Upper lobe of left lung (tissue), 6 donors: Measurements from ENCODE around the gene PCDHB2. TPM values are rescaled to one million over a fixed set of nuclear protein-coding genes. Genes with fewer than 3 reads are reported as not detected.

Experiments used
- ATAC-seq, 2 donors: fragments of 200-7000 bp; cut with Tn5 transposase; one replicate each; pipeline ENCODE4 v1.9.1; 2022; ENCODE audit warnings: mild to moderate bottlenecking in 2 of 2, moderate library complexity in 2 of 2; ENCODE audit not compliant: low FRiP score in 2 of 2
- DNase-seq, 2 donors: peaks; one replicate each; pipeline ENCODE4 v3.0.0-alpha.2; 2019 to 2020
- H3K27ac ChIP-seq, 4 donors: fragments of 200-600 bp; sonication (generic); one replicate each; pipeline ENCODE4 v1.5.1; 2016 to 2019
- H3K27me3 ChIP-seq, 4 donors: fragments of 200-600 bp; sonication (generic); one replicate each; pipeline ENCODE4 v1.5.1; 2017 to 2019
- H3K36me3 ChIP-seq, 4 donors: fragments of 200-600 bp; sonication (generic); one replicate each; pipeline ENCODE4 v1.5.1; 2016 to 2019
- H3K4me1 ChIP-seq, 4 donors: fragments of 200-600 bp; sonication (generic); one replicate each; pipeline ENCODE4 v1.5.1; 2018 to 2019
- H3K4me3 ChIP-seq, 4 donors: fragments of 200-600 bp; sonication (generic); one replicate each; pipeline ENCODE4 v1.5.1; 2017 to 2019; ENCODE audit warnings: mild to moderate bottlenecking in 2 of 4, moderate library complexity in 1 of 4
- H3K9me3 ChIP-seq, 4 donors: fragments of 200-600 bp; sonication (generic); one replicate each; pipeline ENCODE4 v1.5.1; 2018 to 2019
- EP300 ChIP-seq, 4 donors: sonication (generic); formaldehyde crosslinking; IDR thresholded peaks; one replicate each; pipeline ENCODE4 v1.5.1; 2017; ENCODE audit warnings: antibody characterized with exemption in 4 of 4, control low read depth in 2 of 4
- POLR2A ChIP-seq, 4 donors: fragments of 450-650 bp; IDR thresholded peaks; one replicate each; pipeline ENCODE4 v1.5.1; 2016 to 2017; ENCODE audit warnings: antibody characterized with exemption in 4 of 4, mild to moderate bottlenecking in 2 of 4
- POLR2AphosphoS5 ChIP-seq, 2 donors: sonication (generic); formaldehyde crosslinking; IDR thresholded peaks; one replicate each; pipeline ENCODE4 v1.5.1; 2017; ENCODE audit warnings: antibody characterized with exemption in 2 of 2
- WGBS, 2 donors: methylation state at CpG; one replicate each; pipeline ENCODE4 v1.1.5; 2017 to 2018; 5-methylcytosine and 5-hydroxymethylcytosine counted together
- total RNA-seq, 6 donors: library from RNA; depleted of rRNA in 4 of 6; stranded (reverse); fragments of >200 nt in 4 of 6; gene quantifications; one replicate each; pipeline versions ENCODE4 v1.1.0 to v1.2.1, GENCODE V29; 2016 to 2021
- TF ChIP-seq, protein P1 (sequence below), 6 experiments: fragments of 450-650 bp in 4 of 6; fragments of 200-600 bp in 2 of 6; sonication (generic) in 2 of 6; IDR thresholded peaks; one replicate each; pipeline ENCODE4 v1.5.1; 2016 to 2019; ENCODE audit warnings: antibody characterized with exemption in 6 of 6
- donor health status: DM: no; HTN: no; CAD: no; lungs with moderate emphysema.
- donor health status: DM: no; HTN: yes; CAD: no; lungs with severe emphysema.

Gene PCDHB2
- total RNA-seq, result 1 to 10 TPM in 5 of 6 donors, under 1 TPM in 1; 0.79 to 9.2 (median 3.7) TPM

DNA sequence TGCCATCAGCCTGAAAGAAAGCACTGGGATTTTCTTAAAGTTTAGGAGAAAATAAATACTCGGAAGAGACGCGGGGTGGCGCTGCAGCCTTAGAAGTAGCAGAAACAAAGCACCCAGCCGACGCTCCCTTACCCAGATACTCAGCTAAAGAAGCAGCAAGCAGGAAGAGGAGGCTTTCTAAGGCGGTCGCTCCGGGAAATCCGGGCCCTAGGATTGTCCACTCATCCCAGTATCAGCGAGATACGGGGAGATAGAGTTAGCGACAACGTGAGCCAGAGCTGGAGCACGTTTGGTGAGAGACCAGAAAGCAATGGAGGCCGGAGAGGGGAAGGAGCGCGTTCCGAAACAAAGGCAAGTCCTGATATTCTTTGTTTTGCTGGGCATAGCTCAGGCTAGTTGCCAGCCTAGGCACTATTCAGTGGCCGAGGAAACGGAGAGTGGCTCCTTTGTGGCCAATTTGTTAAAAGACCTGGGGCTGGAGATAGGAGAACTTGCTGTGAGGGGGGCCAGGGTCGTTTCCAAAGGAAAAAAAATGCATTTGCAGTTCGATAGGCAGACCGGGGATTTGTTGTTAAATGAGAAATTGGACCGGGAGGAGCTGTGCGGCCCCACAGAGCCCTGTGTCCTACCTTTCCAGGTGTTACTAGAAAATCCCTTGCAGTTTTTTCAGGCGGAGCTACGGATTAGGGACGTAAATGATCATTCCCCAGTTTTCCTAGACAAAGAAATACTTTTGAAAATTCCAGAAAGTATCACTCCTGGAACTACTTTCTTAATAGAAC is at the start of gene PCDHB2:
TSS of gene PCDHB2 (plus strand) at position 135 of the 782 bp plus-strand sequence. CDS start at position 311, 176 bp downstream.
- DNase-seq, result no peak
- Histone ChIP-seq H3K9me3 (peaks cover 4 to 42% (median 20%) of the 10 kb centered on the region in 4 donors), H3K27ac (peak within 1 kb of the TSS in 1 of 4 donors; percentile 31), H3K27me3 (no peaks in the 10 kb centered on the region), H3K36me3 (no peaks in the 10 kb centered on the region), H3K4me3 (peak within 1 kb of the TSS in 3 of 4 donors; percentile 22 to 38 (median 33)), H3K4me1 (no peaks in the 10 kb centered on the region)
- WGBS, 2 donors, result 19 to 20% methylated on average over 29 of the region's 29 CpGs
- peak in 1 of 2 donors; percentile 86 for ATAC-seq
- TF ChIP-seq, protein P1, sequence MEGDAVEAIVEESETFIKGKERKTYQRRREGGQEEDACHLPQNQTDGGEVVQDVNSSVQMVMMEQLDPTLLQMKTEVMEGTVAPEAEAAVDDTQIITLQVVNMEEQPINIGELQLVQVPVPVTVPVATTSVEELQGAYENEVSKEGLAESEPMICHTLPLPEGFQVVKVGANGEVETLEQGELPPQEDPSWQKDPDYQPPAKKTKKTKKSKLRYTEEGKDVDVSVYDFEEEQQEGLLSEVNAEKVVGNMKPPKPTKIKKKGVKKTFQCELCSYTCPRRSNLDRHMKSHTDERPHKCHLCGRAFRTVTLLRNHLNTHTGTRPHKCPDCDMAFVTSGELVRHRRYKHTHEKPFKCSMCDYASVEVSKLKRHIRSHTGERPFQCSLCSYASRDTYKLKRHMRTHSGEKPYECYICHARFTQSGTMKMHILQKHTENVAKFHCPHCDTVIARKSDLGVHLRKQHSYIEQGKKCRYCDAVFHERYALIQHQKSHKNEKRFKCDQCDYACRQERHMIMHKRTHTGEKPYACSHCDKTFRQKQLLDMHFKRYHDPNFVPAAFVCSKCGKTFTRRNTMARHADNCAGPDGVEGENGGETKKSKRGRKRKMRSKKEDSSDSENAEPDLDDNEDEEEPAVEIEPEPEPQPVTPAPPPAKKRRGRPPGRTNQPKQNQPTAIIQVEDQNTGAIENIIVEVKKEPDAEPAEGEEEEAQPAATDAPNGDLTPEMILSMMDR (IDR thresholded peaks at IDR 0.05), result peak in 4 of 6 experiments; percentile 4 to 39 (median 19)
- TF ChIP-seq POLR2A (IDR thresholded peaks at IDR 0.05) (no peak), EP300 (IDR thresholded peaks at IDR 0.05) (no peak)

DNA sequence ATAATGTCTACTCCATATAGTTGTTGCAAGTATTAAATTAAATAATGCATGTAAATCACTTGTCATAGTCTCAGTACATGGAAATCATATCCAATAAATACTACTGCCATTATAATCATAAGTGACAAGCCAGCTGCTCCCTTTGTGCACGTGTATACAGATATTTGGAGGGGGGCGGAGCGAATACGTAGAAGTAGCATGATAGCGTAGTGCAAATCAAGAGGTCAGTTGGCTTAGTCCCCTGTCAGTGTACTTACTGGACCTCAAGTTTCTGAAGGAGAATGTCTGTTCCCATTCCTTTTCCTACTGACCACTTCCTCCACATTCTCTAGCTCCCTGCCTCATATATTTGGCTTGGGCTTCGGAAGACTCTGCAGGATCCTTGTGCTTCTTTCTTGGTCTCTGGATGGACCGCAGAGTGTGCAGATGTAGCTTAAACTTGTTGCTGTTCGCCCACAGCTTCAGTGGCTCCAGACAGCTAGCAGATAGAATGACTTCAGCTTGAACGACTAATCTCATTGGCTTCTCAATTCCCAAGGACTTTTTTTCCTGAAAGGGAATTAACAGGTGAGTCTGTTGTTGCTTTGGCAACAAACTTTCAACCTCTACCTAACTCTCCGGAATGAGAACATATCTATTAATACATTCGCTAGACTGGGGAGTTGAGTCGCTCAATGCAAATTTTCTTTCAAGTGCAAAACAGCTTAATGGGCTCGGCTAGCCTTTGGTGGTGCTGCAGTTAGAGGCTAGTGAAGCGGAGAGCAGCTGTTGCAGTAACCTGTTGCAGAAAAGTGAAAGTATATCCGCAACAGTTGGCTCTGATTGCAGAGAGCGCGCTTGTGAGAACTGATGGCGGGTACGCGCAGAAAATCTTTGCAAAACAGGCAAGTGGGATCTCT is 43.5 kb upstream of the PCDHB2 start, which contains the start of gene PCDHB1:
TSS of gene PCDHB1 (plus strand) at position 753 of the 899 bp plus-strand sequence. CDS start at position 850, 97 bp downstream.
- no peak for TF ChIP-seq POLR2A (IDR thresholded peaks at IDR 0.05)
- no peak for TF ChIP-seq EP300 (IDR thresholded peaks at IDR 0.05)
- no peak for TF ChIP-seq POLR2AphosphoS5 (IDR thresholded peaks at IDR 0.05)
- TF ChIP-seq, protein P1 (IDR thresholded peaks at IDR 0.05), result no peak
- Histone ChIP-seq H3K9me3 (no peaks in the 10 kb centered on the region), H3K4me1 (no peaks in the 10 kb centered on the region), H3K36me3 (no peaks in the 10 kb centered on the region), H3K27ac (no peak within 1 kb of the TSS), H3K27me3 (no peaks in the 10 kb centered on the region), H3K4me3 (peak within 1 kb of the TSS; percentile 37 to 59 (median 52))
- peak in 1 of 2 donors; percentile 45 for ATAC-seq
- DNase-seq, result no peak
- 18 to 19% methylated on average over 20 of the region's 20 CpGs for WGBS, 2 donors

GRCh38 chr5:141051521-141051866 is 42.9 kb upstream of the PCDHB2 start:
- no peak for TF ChIP-seq EP300 (IDR thresholded peaks at IDR 0.05)
- no peak for TF ChIP-seq POLR2A (IDR thresholded peaks at IDR 0.05)
- TF ChIP-seq, protein P1 (IDR thresholded peaks at IDR 0.05), result no peak
- TF ChIP-seq POLR2AphosphoS5 (IDR thresholded peaks at IDR 0.05), result no peak
- Histone ChIP-seq H3K27ac (no peak overlapping the region), H3K9me3 (no peaks in the 10 kb centered on the region), H3K4me1 (no peaks in the 10 kb centered on the region), H3K36me3 (no peaks in the 10 kb centered on the region), H3K27me3 (no peaks in the 10 kb centered on the region), H3K4me3 (peak overlapping the region; percentile 37 to 59 (median 52))
- ATAC-seq (peak in 1 of 2 donors; percentile 23), DNase-seq (peak in 1 of 2 donors; percentile 86)
- 11 to 14% methylated on average over 18 to 19 of the region's 19 CpGs for WGBS, 2 donors

GRCh38 chr5:141077826-141078225 is 16.6 kb upstream of the PCDHB2 start:
- Histone ChIP-seq H3K27me3 (no peaks in the 10 kb centered on the region), H3K27ac (no peak overlapping the region), H3K4me1 (no peaks in the 10 kb centered on the region), H3K4me3 (peak overlapping the region in 2 of 4 donors; percentile 2 to 27), H3K36me3 (no peaks in the 10 kb centered on the region), H3K9me3 (peaks cover 0 to 15% (median 6%) of the 10 kb centered on the region in 4 donors)
- TF ChIP-seq POLR2AphosphoS5 (IDR thresholded peaks at IDR 0.05) (no peak), POLR2A (IDR thresholded peaks at IDR 0.05) (no peak)
- ATAC-seq, result no peak
- no peak for DNase-seq
- WGBS, 2 donors, result 45 to 51% methylated on average over 17 of the region's 17 CpGs

GRCh38 chr5:141082228-141082627 is 12.2 kb upstream of the PCDHB2 start:
- no peak for ATAC-seq
- Histone ChIP-seq H3K4me1 (peaks cover 0 to 2% (median 0%) of the 10 kb centered on the region in 4 donors), H3K27ac (no peak overlapping the region), H3K36me3 (no peaks in the 10 kb centered on the region), H3K9me3 (peaks cover 2 to 11% (median 7%) of the 10 kb centered on the region in 4 donors), H3K4me3 (no peak overlapping the region), H3K27me3 (no peaks in the 10 kb centered on the region)
- TF ChIP-seq EP300 (IDR thresholded peaks at IDR 0.05) (no peak), POLR2AphosphoS5 (IDR thresholded peaks at IDR 0.05) (no peak), POLR2A (IDR thresholded peaks at IDR 0.05) (no peak)
- TF ChIP-seq, protein P1 (IDR thresholded peaks at IDR 0.05), result no peak
- no peak for DNase-seq
